Measurements from ENCODE around the gene RAB3D. TPM values are rescaled to one million over a fixed set of nuclear protein-coding genes. Genes with fewer than 3 reads are reported as not detected.

RAB3D gene
- polyA plus RNA-seq, 1 experiment, result 12.0 TPM

DNA sequence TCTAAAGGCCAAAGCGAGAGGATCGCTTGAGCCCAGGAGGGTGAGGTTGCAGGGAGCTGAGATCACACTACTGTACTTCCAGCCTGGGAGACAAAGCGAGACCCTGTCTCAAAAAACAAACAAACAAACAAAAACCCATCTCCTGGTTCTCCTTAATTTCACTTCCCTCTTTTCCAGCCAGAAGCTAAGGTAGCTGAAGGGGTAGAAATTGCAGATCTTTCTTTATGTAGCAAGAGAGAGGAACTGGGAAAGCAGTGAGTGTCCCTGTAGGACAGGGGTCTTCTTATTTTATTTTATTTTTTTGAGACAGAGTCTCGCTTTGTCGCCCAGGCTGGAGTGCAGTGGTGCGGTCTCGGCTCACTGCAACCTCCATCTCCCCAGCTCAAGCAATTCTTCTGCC is 48.0 kb downstream of the RAB3D start:
- TF ChIP-seq, protein P1, sequence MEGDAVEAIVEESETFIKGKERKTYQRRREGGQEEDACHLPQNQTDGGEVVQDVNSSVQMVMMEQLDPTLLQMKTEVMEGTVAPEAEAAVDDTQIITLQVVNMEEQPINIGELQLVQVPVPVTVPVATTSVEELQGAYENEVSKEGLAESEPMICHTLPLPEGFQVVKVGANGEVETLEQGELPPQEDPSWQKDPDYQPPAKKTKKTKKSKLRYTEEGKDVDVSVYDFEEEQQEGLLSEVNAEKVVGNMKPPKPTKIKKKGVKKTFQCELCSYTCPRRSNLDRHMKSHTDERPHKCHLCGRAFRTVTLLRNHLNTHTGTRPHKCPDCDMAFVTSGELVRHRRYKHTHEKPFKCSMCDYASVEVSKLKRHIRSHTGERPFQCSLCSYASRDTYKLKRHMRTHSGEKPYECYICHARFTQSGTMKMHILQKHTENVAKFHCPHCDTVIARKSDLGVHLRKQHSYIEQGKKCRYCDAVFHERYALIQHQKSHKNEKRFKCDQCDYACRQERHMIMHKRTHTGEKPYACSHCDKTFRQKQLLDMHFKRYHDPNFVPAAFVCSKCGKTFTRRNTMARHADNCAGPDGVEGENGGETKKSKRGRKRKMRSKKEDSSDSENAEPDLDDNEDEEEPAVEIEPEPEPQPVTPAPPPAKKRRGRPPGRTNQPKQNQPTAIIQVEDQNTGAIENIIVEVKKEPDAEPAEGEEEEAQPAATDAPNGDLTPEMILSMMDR (IDR thresholded peaks at IDR 0.05; ENCODE audit: insufficient read depth, low read depth, low read length), result no peak
- ChIA-PET POLR2A (no interaction called here), CTCF (interaction anchor here (0.6 to 4.8 kb wide), 5 partner anchors 33 to 191 kb away, joined by 3 to 28 read pairs (median 4); partner anchors contain the start of gene ELAVL3)
- Histone ChIP-seq H3K4me3 (ENCODE audit: low read depth, low read length) (no peak overlapping the region), H3K36me3 (ENCODE audit: control insufficient read depth, insufficient read depth, low read length) (no peaks in the 10 kb centered on the region), H3K27me3 (ENCODE audit: control insufficient read depth, insufficient read depth, low read length) (no peaks in the 10 kb centered on the region)
- DNase-seq (ENCODE audit: low read depth), result no peak

DNA sequence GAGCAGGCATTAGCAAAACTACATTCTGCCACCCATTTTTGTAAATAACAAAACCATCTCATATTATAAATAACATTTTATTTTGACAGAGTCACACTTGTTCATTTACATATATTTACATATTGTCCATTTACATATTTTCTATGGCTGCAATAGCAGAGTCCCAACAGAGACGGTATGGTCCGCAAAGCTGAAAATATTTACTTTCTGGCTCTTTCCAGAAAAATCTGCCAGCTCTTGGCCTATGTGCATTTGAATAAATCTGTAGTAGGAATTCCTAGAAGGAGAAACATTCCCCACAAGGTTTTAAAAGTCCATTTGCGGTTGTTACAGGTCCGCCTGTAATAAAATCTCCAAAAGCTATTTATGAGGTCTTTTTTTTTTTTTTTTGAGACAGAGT is 49.2 kb downstream of the RAB3D start:
- H3K36me3 ChIP-seq (ENCODE audit: control insufficient read depth, insufficient read depth, low read length), result no peaks in the 10 kb centered on the region
- CTCF ChIA-PET, result interaction anchor here (1.1 to 4.8 kb wide), 5 partner anchors 24 to 192 kb away, joined by 3 to 28 read pairs (median 7); partner anchors contain the start of gene ELAVL3
- no peaks in the 10 kb centered on the region for H3K27me3 ChIP-seq (ENCODE audit: control insufficient read depth, insufficient read depth, low read length)
- DNase-seq (ENCODE audit: low read depth), result peak; percentile 24
- TF ChIP-seq, protein P1 (IDR thresholded peaks at IDR 0.05; ENCODE audit: insufficient read depth, low read depth, low read length), result no peak
- POLR2A ChIA-PET, result no interaction called here
- no peak overlapping the region for H3K4me3 ChIP-seq (ENCODE audit: low read depth, low read length)

DNA sequence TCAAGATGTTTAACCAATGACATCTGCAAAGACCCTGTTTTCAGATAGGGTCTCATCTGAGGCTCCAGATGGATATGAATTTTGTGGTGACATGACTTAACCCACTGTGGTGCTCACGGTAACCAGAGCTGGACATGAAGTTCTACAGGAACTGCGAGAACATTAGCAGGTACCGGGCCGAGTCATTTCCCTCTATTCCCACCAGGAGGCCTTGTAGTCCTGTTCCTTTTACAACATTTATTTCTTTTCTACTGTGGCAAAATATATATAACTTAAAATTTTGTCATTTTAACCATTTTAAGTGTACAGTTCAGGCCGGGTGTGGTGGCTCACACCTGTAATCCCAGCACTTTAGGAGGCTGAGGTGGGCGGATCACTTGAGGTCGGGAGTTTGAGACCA is 51.1 kb downstream of the RAB3D start:
- no peak for DNase-seq (ENCODE audit: low read depth)
- Histone ChIP-seq H3K4me3 (ENCODE audit: low read depth, low read length) (no peak overlapping the region), H3K36me3 (ENCODE audit: control insufficient read depth, insufficient read depth, low read length) (no peaks in the 10 kb centered on the region), H3K27me3 (ENCODE audit: control insufficient read depth, insufficient read depth, low read length) (no peaks in the 10 kb centered on the region)
- POLR2A ChIA-PET, result no interaction called here
- TF ChIP-seq, protein P1 (IDR thresholded peaks at IDR 0.05; ENCODE audit: insufficient read depth, low read depth, low read length), result peak; percentile 61
- CTCF ChIA-PET, result interaction anchor here (1.9 to 4.8 kb wide), 2 partner anchors 10 to 194 kb away, joined by 8 to 28 read pairs; partner anchors contain the start of gene ELAVL3

DNA sequence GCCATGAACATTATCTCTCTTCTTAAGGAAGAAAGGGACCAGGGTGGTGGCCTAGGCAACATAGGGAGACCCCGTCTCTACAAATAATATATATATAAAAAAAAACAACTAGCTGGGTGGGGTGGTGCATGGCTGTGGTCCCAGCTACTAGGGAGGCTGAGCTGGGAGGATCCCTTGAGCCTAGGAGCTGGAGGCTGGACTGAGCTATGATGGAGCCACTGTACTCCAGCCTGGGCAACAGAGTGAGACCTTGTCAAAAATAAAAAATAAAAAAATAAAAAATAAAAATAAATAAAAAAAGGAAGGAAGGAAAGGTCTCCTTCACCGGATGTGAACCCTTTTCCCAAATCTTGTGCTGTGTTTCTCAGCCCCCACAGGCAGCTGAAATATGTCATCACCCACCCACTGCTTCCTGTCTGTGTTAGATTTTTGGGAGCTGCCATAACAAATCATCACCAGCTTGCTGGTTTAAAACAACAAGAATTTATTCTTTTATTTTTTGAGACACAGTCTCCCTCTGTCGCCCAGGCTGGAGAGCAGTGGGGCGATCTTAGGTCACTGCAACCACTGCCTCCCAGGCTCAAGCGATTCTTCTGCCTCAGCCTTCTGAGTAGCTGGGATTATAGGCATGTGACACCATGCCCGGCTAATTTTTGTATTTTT is 53.0 kb downstream of the RAB3D start:
- TF ChIP-seq, protein P1 (IDR thresholded peaks at IDR 0.05; ENCODE audit: insufficient read depth, low read depth, low read length), result peak; percentile 18; the same call in 1 of the 2 replicates
- H3K4me3 ChIP-seq (ENCODE audit: low read depth, low read length), result no peak overlapping the region
- POLR2A ChIA-PET, result no interaction called here
- H3K36me3 ChIP-seq (ENCODE audit: control insufficient read depth, insufficient read depth, low read length), result no peaks in the 10 kb centered on the region
- CTCF ChIA-PET, result interaction anchor here (0.7 to 1.9 kb wide), 17 partner anchors 10 to 272 kb away, joined by 3 to 14 read pairs (median 3); partner anchors contain the start of gene ELOF1
- DNase-seq (ENCODE audit: low read depth), result no peak
- H3K27me3 ChIP-seq (ENCODE audit: control insufficient read depth, insufficient read depth, low read length), result no peaks in the 10 kb centered on the region

DNA sequence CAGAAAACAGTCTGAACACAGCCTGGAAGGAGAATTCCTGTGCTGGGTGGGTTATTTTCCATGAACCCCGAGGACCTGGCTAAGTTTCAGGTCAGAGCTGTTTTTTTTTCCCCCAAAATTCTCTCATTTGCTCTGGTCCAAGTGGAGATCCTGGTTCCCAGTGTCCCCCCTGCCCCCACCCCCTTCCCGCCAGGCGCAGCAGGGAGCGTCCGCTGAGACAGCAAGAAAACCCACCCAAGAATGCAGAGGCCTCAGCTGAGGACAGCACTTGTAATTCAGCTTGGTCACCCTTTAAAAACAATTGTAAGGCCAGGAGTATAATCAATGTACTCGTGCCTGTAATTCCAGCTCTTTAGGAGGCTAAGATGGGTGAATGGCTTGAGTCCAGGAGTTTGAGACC is 54.9 kb downstream of the RAB3D start:
- CTCF ChIA-PET, result interaction anchor here (1.2 to 1.8 kb wide), 2 partner anchors 12 to 158 kb away, joined by 3 to 6 read pairs; partner anchors contain the start of gene TSPAN16
- no peaks in the 10 kb centered on the region for H3K36me3 ChIP-seq (ENCODE audit: control insufficient read depth, insufficient read depth, low read length)
- TF ChIP-seq, protein P1 (IDR thresholded peaks at IDR 0.05; ENCODE audit: insufficient read depth, low read depth, low read length), result no peak
- no peak overlapping the region for H3K4me3 ChIP-seq (ENCODE audit: low read depth, low read length)
- POLR2A ChIA-PET, result interaction anchor here (0.6 kb wide), 1 partner anchor 212 kb away, joined by 4 read pairs; no protein-coding TSS in a partner anchor
- peaks cover 3% of the 10 kb centered on the region; the same call in 1 of the 2 replicates for H3K27me3 ChIP-seq (ENCODE audit: control insufficient read depth, insufficient read depth, low read length)
- DNase-seq (ENCODE audit: low read depth), result no peak

All from BJ (cell line).